GM18907 (cell line): Measurements from ENCODE around the gene SLC39A11.
"Not testable (repeated sequence)": the region's sequence is repeated elsewhere in the genome, so short reads cannot be mapped to it uniquely, and the experiment has no call there.

ENCODE experiments used
- ATAC-seq: cut with Tn5 transposase; IDR thresholded peaks from one replicate; pipeline ENCODE4 v1.9.1; 2021; ENCODE audit warnings: mild to moderate bottlenecking, moderate library complexity; ENCODE audit not compliant: unreplicated experiment

The SLC39A11 gene

DNA sequence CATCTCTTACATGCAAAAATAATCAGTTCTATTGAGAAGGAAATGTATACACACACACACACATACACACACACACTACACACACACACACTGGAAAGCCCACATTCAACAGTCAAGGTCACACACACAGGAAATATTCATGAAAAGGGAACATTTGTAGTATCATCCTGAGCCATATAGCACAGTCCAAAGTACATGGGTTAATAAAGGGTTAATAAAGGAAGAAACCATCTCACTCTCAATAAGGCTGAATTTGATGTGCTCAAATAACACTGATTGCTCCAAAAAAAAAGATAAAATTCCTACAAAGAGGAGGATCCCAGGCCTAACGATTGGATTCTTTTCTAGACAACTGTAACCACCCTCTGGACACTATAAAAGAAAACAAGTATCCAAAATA, 164.7 kb downstream of the SLC39A11 start:
- ATAC-seq = no peak

- ATAC-seq = no peak
Observed at GRCh38 chr17:72927146-72927545, 165.3 kb downstream of the SLC39A11 start.

GRCh38 chr17:72926171-72926570, 166.3 kb downstream of the SLC39A11 start:
- no peak for ATAC-seq

GRCh38 chr17:72924196-72924595, 168.3 kb downstream of the SLC39A11 start:
- ATAC-seq = no peak

DNA sequence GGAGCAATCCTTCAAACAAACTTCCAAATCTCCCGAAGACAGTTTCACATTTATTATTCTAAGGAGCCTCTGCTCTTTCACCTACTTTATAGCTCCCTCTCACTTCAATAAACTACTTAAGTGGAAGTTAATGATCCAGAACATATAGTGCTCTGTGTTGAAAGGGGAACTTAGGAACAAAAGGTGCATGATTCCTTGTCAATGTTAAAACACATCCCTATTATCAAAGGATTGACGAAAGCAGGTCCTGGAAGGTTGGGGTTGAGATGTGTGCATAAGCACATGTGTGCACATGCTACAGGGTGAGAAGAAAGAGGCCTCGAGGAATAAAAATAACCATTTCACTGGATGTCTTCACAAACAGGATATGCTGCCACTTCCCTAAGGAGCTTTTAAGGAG, 170.3 kb downstream of the SLC39A11 start:
- ATAC-seq = no peak

- no peak for ATAC-seq
Observed at GRCh38 chr17:72921347-72922054, 171.0 kb downstream of the SLC39A11 start.

GRCh38 chr17:72920513-72920912, 172.0 kb downstream of the SLC39A11 start:
- ATAC-seq = no peak

DNA sequence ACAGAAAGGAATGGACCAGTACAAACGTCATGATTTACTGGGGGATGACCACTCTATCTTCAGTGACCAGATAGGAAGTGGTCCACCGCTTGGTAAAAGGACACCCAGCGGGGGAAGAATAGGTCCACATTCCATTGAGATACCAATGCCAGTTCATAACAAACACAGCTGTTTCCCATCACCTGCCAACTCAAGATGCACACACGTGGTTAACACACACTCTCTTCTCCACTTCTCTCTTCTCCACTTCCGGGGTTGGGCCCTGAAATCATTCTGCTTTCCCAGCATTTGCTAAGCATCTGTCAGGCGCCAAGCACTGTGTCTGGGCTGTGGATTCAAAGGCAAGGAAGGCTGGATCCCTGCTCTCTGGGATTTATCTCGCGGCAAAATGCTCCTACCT, 175.5 kb downstream of the SLC39A11 start:
- no peak for ATAC-seq

DNA sequence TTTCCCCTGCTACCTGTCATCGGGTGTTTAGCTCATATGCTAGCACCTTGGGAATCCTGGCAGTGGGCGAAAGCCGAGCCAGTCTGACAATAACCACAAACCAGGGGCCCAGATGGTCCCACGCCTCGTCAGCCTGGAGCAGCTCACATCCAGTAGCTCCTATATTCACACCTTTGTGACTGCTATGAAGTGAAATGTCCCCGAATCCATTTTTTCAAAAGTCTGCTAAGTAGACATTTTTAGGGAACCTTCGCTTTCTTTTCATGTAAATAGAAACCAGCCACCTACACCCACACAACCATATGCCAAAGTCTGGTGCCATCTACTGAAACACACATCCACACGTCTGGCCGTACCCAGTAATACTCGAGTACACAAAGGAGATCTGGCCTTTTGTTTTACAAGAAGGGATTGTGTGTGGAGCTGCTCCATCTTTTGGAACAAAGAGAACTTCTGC, 176.8 kb downstream of the SLC39A11 start:
- no peak for ATAC-seq

DNA sequence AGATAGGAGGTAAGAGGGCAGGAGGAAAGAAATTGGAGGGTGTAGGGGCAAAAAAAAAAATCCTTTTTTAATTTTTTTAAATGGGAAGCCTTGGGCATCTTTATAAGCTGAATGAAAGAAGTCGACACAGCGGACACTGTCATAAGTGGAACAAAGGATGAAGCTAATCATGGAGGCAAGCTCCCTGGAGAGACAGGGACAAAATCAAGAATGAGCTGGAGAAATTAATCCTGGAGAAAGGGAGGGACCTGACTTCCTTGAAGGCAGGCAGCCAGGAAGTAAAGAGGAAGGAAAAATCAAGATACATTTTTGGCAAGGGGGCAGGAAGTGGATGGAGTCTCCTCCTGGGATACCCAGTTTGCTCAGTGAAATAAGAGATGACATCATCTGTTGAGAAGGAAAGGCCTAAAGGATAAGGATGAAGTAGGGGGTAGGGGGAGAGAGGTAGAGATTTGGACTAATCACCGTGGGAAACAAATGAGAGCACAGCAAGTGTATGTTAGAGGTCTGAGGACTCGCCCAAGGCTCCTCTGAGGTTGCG, 179.3 kb downstream of the SLC39A11 start:
- no peak for ATAC-seq

GRCh38 chr17:72906306-72906705, 186.2 kb downstream of the SLC39A11 start:
- ATAC-seq = no peak

DNA sequence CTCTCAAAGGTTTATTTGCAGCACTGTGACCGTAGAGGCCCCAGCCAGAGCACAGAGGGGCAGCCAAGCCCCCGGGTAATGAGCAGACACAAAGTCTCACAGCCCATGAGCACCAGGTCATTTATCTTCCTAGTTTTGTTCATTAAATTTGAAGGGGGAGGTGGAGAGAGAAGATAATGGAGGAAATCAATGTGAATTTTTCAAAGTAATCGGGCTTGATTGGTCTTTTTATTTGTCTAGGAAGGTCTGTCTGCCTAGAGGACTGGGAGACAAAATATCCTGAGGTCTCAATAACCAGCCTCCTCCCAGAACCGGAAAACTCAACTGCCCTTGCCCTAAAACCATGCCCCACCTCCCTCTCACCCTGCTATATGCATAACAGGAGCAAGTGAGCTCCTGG, 189.0 kb downstream of the SLC39A11 start:
- ATAC-seq = no peak

DNA sequence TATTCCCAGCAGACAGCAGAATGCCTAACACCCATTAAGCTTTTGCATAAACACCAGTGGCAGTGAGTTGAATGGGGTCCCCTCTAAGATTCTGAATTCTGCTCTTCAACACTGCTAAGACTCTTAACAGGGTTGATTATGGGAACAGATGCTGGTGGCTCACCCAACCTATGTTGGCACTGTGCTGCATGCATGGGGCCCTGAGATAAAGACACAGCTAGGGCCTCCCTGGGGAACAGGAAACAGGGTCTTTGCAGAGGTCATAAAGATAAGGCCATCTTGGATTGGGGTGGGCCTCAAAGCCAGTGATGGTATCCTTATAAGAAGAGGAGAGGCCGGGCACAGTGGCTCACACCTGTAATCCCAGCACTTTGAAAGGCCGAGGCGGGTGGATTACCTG, 190.8 kb downstream of the SLC39A11 start:
- no peak for ATAC-seq

DNA sequence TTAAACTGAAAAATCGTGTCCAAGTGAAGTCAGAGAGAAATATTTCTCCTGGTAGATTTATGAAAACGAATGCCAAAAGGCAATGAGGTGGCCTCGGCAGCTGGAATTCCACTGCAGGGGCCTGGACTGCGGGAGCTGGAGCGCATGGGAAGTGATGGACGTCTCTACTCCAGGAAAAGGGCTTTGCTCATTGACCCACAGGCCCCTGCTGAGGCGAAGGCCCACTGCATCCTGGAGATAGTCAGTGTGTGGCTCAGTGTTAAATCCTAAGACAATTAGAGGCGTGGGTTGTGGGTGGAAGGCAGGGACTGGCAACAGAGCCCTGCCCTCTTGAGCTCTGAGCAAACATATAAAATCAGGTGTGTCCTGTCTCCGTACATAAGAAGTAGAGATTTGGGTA, 191.4 kb downstream of the SLC39A11 start:
- no peak for ATAC-seq

GRCh38 chr17:72900654-72900971, 191.9 kb downstream of the SLC39A11 start:
- no peak for ATAC-seq

DNA sequence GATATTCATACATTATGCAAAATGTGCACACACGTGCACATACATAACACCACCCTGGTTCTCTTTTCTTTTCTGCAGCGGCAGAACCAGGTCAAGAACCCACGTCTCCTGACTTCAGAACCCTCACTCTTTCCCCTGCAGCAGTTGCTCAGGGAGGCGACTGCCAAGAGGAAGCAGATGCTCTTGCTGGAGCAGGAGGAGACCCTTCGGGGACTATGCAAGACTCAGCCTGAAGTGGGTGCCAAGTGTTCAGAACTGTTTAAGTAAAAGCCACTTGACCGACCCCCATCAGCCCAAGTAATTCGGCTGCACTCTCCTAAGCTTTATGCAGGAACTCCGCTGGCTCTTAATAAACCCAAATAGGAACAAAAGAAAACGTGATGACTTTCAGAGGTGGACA, 193.8 kb downstream of the SLC39A11 start:
- no peak for ATAC-seq

GRCh38 chr17:72896288-72896687, 196.2 kb downstream of the SLC39A11 start:
- not testable (repeated sequence) for ATAC-seq

DNA sequence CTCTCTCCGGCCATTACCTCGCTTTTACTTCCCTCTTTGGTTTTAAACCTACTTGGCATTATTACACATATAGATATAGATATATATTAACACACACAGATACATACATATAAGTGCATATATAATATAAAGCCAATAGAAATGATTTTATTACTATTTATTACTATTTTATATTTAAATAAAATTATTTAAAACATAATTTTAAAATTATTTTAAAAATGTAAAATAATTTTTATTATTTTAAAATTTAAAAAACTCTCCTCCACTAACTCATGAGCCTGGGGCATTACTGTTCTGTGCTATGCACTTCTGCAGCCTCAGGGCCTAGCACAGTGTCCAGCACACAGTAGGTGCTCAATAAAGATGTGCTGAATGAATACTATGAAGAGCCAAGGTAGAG, 200.9 kb downstream of the SLC39A11 start:
- no peak for ATAC-seq

- ATAC-seq = no peak
Observed at GRCh38 chr17:72890711-72891110, 201.8 kb downstream of the SLC39A11 start.

- no peak for ATAC-seq
Observed at GRCh38 chr17:72887917-72888316, 204.6 kb downstream of the SLC39A11 start.

DNA sequence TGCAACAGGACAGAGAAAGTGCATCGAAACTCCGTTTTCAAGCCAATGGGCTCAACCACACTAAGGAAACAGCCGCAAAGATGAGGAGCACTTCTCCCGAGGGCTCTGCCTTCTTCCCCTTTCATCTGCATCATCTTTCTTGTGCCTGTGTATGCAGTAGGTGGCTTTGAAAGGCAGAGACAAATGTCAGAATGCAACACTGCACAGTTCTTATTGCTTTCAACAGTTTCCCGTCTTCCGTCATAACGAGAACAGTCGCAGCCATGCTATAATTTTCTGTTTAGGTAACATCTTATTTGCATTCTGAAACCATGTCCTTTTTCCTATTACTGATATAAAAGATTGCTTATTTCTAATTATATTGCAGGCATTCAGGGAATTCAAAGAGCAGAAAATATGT, 205.2 kb downstream of the SLC39A11 start:
- no peak for ATAC-seq

- no peak for ATAC-seq
Observed at GRCh38 chr17:72886622-72887021, 205.9 kb downstream of the SLC39A11 start.

- no peak for ATAC-seq
Observed at GRCh38 chr17:72884066-72884465, 208.4 kb downstream of the SLC39A11 start.
